ENCODE measurements around the gene KAT2A.

DNA sequence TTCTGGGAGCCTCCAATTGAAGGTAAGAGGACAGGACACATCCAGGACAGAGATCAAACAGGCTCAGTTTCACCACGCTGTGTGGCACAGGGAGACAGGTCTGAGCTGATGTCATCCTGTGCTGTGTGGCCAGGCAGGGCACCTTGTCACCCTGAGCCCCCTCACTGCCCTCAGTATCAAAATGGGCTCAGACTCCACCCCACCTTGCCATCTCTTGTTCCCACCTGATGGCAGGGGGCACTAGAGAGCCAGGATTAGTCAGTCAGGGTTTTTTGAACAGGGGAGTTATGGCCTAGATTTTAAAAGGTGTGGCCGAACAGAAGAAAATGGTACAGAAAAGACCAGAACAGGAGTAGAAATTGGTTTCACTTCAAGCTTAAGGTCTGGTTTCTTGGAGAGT is 2.6 kb downstream of the KAT2A start:
- TF ChIP-seq, protein P1, sequence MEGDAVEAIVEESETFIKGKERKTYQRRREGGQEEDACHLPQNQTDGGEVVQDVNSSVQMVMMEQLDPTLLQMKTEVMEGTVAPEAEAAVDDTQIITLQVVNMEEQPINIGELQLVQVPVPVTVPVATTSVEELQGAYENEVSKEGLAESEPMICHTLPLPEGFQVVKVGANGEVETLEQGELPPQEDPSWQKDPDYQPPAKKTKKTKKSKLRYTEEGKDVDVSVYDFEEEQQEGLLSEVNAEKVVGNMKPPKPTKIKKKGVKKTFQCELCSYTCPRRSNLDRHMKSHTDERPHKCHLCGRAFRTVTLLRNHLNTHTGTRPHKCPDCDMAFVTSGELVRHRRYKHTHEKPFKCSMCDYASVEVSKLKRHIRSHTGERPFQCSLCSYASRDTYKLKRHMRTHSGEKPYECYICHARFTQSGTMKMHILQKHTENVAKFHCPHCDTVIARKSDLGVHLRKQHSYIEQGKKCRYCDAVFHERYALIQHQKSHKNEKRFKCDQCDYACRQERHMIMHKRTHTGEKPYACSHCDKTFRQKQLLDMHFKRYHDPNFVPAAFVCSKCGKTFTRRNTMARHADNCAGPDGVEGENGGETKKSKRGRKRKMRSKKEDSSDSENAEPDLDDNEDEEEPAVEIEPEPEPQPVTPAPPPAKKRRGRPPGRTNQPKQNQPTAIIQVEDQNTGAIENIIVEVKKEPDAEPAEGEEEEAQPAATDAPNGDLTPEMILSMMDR (IDR thresholded peaks at IDR 0.05): peak in 1 of 3 experiments; percentile 36
- no peak for TF ChIP-seq POLR2AphosphoS5 (IDR thresholded peaks at IDR 0.05)
- TF ChIP-seq POLR2A (IDR thresholded peaks at IDR 0.05; ENCODE audit: low read depth): no peak
- TF ChIP-seq EP300 (IDR thresholded peaks at IDR 0.05): no peak
